Neuronal stem cell (in vitro differentiated cells): ENCODE measurements around the gene ZNF428.
"Not testable (repeated sequence)": the region's sequence is repeated elsewhere in the genome, so short reads cannot be mapped to it uniquely, and the experiment has no call there.

Experiments used
- DNase-seq: peaks from one replicate; pipeline ENCODE4 v3.0.0-alpha.2; 2013; ENCODE audit warnings: low spot score
- H2AFZ ChIP-seq: one replicate; pipeline ENCODE4 v1.6.1; 2013; ENCODE audit warnings: mild to moderate bottlenecking, low read length, inconsistent platforms
- H2AK5ac ChIP-seq: 2 replicates; pipeline ENCODE4 v1.6.1; 2013; ENCODE audit warnings: low read depth, mild to moderate bottlenecking, inconsistent platforms, low read length, moderate library complexity, mixed read lengths
- H2BK120ac ChIP-seq: 2 replicates; pipeline ENCODE4 v1.6.1; 2013; ENCODE audit warnings: low read depth, mild to moderate bottlenecking, inconsistent platforms, low read length, moderate library complexity, mixed read lengths
- H2BK12ac ChIP-seq: one replicate; pipeline ENCODE4 v1.6.1; 2013; ENCODE audit warnings: low read length, inconsistent platforms
- H2BK15ac ChIP-seq: 2 replicates; pipeline ENCODE4 v1.6.1; 2013; ENCODE audit warnings: mild to moderate bottlenecking, low read length, inconsistent platforms, mixed read lengths
- H2BK5ac ChIP-seq: one replicate; pipeline ENCODE4 v1.6.1; 2013; ENCODE audit warnings: inconsistent platforms, mild to moderate bottlenecking, low read length, moderate library complexity
- H3K14ac ChIP-seq: one replicate; pipeline ENCODE4 v1.6.1; 2013; ENCODE audit warnings: low read length, inconsistent platforms
- H3K18ac ChIP-seq: 2 replicates; pipeline ENCODE4 v1.6.1; 2013; ENCODE audit warnings: low read length, inconsistent platforms
- H3K23ac ChIP-seq: 2 replicates; pipeline ENCODE4 v1.6.1; 2013; ENCODE audit warnings: low read depth, mild to moderate bottlenecking, mixed read lengths, low read length, inconsistent platforms; ENCODE audit not compliant: poor library complexity
- H3K27ac ChIP-seq: replicated peaks from 3 replicates; pipeline ENCODE4 v1.5.1; 2013; ENCODE audit warnings: low read length, inconsistent platforms
- H3K27me3 ChIP-seq, 3 experiments: 2 replicates each; pipeline ENCODE4 v1.6.1; 2013; ENCODE audit warnings: low read length in 3 of 3, mild to moderate bottlenecking in 2 of 3, inconsistent platforms in 1 of 3, low read depth in 1 of 3, mixed read lengths in 1 of 3, moderate library complexity in 1 of 3; ENCODE audit not compliant: control insufficient read depth in 3 of 3, insufficient read depth in 3 of 3
- H3K36me3 ChIP-seq, 2 donors: replicated peaks in 1 of 2; 2 replicates each; pipeline ENCODE4 v1.6.1; 2013; ENCODE audit warnings: low read length in 2 of 2; ENCODE audit not compliant: control insufficient read depth in 2 of 2, insufficient read depth in 2 of 2
- H3K4ac ChIP-seq: 2 replicates; pipeline ENCODE4 v1.6.1; 2013; ENCODE audit warnings: inconsistent platforms, mild to moderate bottlenecking, low read length, moderate library complexity
- H3K4me1 ChIP-seq, 2 donors: 1 replicate in 1 of 2; 2 replicates in 1 of 2; pipeline ENCODE4 v1.6.1; 2013; ENCODE audit warnings: low read length in 2 of 2, low read depth in 1 of 2; ENCODE audit not compliant: control insufficient read depth in 2 of 2, insufficient read depth in 1 of 2
- H3K4me2 ChIP-seq: one replicate; pipeline ENCODE4 v1.6.1; 2013; ENCODE audit warnings: mild to moderate bottlenecking, low read length, inconsistent platforms; ENCODE audit not compliant: insufficient read depth, poor library complexity, severe bottlenecking
- H3K4me3 ChIP-seq, 2 donors: 2 replicates each; pipeline ENCODE4 v1.5.1; 2013; ENCODE audit warnings: low read length in 2 of 2, mild to moderate bottlenecking in 2 of 2, inconsistent platforms in 1 of 2, moderate library complexity in 1 of 2
- H3K79me1 ChIP-seq: one replicate; pipeline ENCODE4 v1.6.1; 2013; ENCODE audit warnings: low read depth, mild to moderate bottlenecking, inconsistent platforms, low read length, moderate library complexity
- H3K9ac ChIP-seq: one replicate; pipeline ENCODE4 v1.6.1; 2013; ENCODE audit warnings: mild to moderate bottlenecking, low read depth, low read length, inconsistent platforms; ENCODE audit not compliant: poor library complexity
- H3K9me3 ChIP-seq, 2 donors: replicated peaks in 1 of 2; 2 replicates each; pipeline versions ENCODE3 to v1.6.1; 2013; ENCODE audit warnings: low read length in 2 of 2, mild to moderate bottlenecking in 2 of 2, inconsistent platforms in 1 of 2, low read depth in 1 of 2, mixed read lengths in 1 of 2, moderate library complexity in 1 of 2; ENCODE audit not compliant: control insufficient read depth in 2 of 2, insufficient read depth in 1 of 2
- H4K8ac ChIP-seq: one replicate; pipeline ENCODE4 v1.6.1; 2013; ENCODE audit warnings: low read depth, mild to moderate bottlenecking, inconsistent platforms, low read length, moderate library complexity
- H4K91ac ChIP-seq: one replicate; pipeline ENCODE4 v1.6.1; 2013; ENCODE audit warnings: low read length, low read depth, mild to moderate bottlenecking, inconsistent platforms; ENCODE audit not compliant: poor library complexity
- WGBS, 2 donors: extraction: QIAGEN DNeasy Blood & Tissue Kit; methylation state at CpG; one replicate each; pipeline ENCODE4 v1.1.7; 2013; ENCODE audit warnings: missing lambda C conversion rate in 2 of 2, mixed read lengths in 1 of 2; ENCODE audit not compliant: insufficient read length in 2 of 2, insufficient replicate concordance in 1 of 2; ENCODE audit errors: extremely low coverage in 2 of 2; 5-methylcytosine and 5-hydroxymethylcytosine counted together

The ZNF428 gene

DNA sequence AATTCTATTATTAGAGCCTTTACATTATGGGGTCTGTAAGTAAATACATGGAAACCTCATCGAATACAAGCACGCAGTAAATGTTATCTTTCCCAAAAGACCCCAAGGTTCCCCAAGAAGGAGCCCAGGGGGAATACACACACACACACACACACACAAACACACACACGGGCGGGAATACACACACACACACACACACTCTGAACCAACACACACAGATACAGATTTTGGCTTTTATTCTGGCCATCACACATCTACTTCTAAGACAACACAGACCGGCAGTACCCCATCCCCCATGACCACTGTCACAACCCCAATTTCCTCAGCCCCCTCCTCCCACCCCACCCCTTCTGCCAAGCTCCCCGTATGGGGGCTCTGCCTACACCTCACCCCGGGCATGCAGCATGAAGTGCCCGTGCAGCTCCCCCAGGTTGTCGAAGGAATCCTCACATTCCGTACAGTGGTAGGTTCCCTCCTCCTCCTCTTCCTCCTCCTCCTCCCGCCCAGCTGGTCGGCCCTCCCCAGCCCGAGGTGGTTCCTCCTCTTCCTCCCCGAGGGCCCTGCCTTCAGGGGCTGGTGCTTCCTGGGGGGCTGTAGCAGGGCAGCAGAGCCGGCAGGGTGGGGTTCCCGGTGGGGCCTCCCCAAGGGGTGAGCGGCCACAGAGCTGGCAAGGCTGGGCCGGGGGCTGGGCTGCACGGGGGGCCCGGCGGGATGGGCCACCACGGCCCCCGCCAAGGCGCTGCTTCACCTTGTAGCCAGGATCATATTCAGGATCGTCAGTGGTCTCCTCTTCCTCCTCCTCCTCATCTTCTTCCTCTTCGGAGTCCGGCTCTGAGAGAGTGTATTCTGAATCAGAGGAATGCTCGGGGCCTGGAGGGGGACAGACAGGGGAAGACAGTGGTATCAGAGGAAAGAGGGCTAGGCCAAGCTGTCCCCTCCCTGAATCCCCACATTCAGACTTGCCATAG, 11.9 kb downstream of the ZNF428 start:
- no peaks in the 10 kb centered on the region for H3K27me3 ChIP-seq
- no peaks in the 10 kb centered on the region for H3K9me3 ChIP-seq
- peaks cover 21 to 81% of the 10 kb centered on the region in 2 donors for H3K36me3 ChIP-seq
- no peak for DNase-seq
- no peak overlapping the region for H3K4me3 ChIP-seq
- no peak overlapping the region for H2BK5ac ChIP-seq
- no peak overlapping the region for H3K18ac ChIP-seq
- no peak overlapping the region for H2AFZ ChIP-seq
- no peak overlapping the region for H2BK12ac ChIP-seq
- WGBS, 2 donors: no CpG with 5 or more reads among the region's 28 CpGs
- no peak overlapping the region for H4K91ac ChIP-seq
- H2BK15ac ChIP-seq: no peak overlapping the region
- H3K79me1 ChIP-seq: peaks cover 12% of the 10 kb centered on the region
- no peak overlapping the region for H3K14ac ChIP-seq
- H2AK5ac ChIP-seq: no peak overlapping the region
- no peak overlapping the region for H3K27ac ChIP-seq
- no peak overlapping the region for H3K9ac ChIP-seq
- H3K23ac ChIP-seq: no peak overlapping the region
- no peak overlapping the region for H3K4ac ChIP-seq
- no peaks in the 10 kb centered on the region for H3K4me1 ChIP-seq
- no peak overlapping the region for H4K8ac ChIP-seq
- no peak overlapping the region for H3K4me2 ChIP-seq
- H2BK120ac ChIP-seq: no peak overlapping the region

DNA sequence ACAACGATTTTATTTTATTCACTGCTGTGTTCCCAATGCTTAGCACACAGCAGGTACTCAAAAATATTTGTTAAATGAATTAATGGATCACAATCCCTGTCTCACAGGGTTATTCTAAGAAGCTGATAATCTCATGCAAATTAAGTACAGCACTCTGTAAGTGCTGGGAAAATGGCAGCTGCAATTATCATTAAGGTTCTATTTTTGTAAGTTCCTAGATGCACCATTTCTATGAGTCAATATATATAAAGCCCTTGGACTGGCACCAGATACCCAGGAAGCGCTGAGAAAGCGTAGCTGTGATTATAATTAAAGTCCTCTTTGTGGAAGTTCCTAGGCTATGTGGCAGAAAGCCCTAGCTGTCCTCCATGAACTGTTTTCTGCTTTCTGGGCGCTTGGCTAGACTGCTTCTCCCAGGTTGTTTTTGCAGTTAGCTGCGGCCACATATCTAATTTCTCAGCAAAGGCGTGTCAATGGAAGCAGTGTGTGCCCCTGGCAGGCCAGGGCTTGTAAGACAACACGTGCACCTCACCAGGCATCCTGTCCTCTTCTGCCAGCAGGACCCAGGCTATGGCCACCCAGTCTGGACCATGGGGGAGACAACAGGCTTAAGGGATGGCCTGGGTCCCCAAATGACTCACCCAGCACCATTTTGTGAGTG, 12.7 kb downstream of the ZNF428 start:
- no peaks in the 10 kb centered on the region for H3K4me1 ChIP-seq

DNA sequence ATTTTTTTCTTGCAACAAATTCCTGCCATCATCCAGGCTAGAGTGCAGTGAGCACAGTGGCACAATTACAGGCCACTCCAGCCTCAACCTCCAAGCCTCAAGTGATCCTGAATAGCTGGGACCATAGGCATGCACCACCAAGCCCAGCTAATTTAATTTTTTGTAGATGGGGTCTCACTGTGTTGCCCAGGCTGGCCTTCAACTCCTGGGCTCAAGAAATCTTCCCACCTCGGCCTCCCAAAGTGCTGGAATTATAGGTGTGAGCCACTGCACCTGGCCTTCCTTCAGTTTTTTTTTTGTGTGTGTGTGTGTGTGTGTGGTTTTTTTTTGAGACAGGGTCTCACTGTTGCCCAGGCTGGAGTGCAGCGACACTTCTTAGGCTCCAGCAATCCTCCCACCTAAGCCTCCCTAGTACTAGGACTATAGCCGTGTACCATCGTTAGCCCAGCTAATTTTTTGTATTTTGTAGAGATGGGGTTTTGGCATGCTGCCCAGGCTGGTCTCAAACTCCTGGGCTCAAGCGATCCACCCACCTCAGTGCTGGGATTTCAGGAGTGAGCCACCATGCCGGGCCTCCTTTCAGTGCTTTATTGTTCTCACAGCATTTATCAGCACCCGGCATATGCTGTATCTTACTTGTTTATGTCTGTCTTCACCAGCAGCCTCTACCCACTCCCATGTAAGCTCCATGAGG, 13.4 kb downstream of the ZNF428 start:
- Histone ChIP-seq H3K23ac (no peak overlapping the region), H2BK12ac (no peak overlapping the region), H3K9ac (no peak overlapping the region), H4K8ac (no peak overlapping the region), H3K14ac (no peak overlapping the region), H4K91ac (no peak overlapping the region), H3K4me2 (no peak overlapping the region), H3K36me3 (peaks cover 14 to 80% of the 10 kb centered on the region in 2 donors), H3K27me3 (no peaks in the 10 kb centered on the region), H3K4me1 (no peaks in the 10 kb centered on the region), H2BK120ac (no peak overlapping the region), H2AK5ac (no peak overlapping the region), H2BK5ac (no peak overlapping the region), H3K18ac (no peak overlapping the region), H3K9me3 (no peaks in the 10 kb centered on the region), H3K4me3 (no peak overlapping the region), H2BK15ac (no peak overlapping the region), H3K79me1 (peaks cover 6% of the 10 kb centered on the region), H2AFZ (no peak overlapping the region), H3K27ac (no peak overlapping the region), H3K4ac (no peak overlapping the region)
- no peak for DNase-seq
- no CpG with 5 or more reads among the region's 7 CpGs for WGBS, 2 donors

More for the DNA sequence above, 12.7 kb downstream of the ZNF428 start:
- Histone ChIP-seq H3K9ac (no peak overlapping the region), H3K9me3 (no peaks in the 10 kb centered on the region), H3K14ac (no peak overlapping the region), H2BK5ac (no peak overlapping the region), H3K79me1 (peaks cover 8% of the 10 kb centered on the region), H2BK12ac (no peak overlapping the region), H3K27me3 (no peaks in the 10 kb centered on the region), H3K36me3 (peaks cover 13 to 80% of the 10 kb centered on the region in 2 donors), H3K23ac (no peak overlapping the region), H2BK120ac (no peak overlapping the region), H2BK15ac (no peak overlapping the region), H3K18ac (no peak overlapping the region), H3K27ac (no peak overlapping the region), H4K91ac (no peak overlapping the region), H3K4me3 (no peak overlapping the region), H3K4me2 (no peak overlapping the region), H2AFZ (no peak overlapping the region), H3K4ac (no peak overlapping the region), H2AK5ac (no peak overlapping the region), H4K8ac (no peak overlapping the region)
- no CpG with 5 or more reads among the region's 7 CpGs for WGBS, 2 donors
- no peak for DNase-seq

- not testable (repeated sequence) for H3K27ac ChIP-seq
Measured at GRCh38 chr19:43600326-43600725, 19.1 kb downstream of the ZNF428 start.

More at GRCh38 chr19:43600326-43600725, 19.1 kb downstream of the ZNF428 start:
- H3K9me3 ChIP-seq, H2BK12ac ChIP-seq, H4K8ac ChIP-seq, H3K23ac ChIP-seq, H3K27me3 ChIP-seq, H2AFZ ChIP-seq, H3K18ac ChIP-seq, H3K79me1 ChIP-seq, H3K4me3 ChIP-seq, H3K14ac ChIP-seq, H2BK120ac ChIP-seq, DNase-seq, H3K9ac ChIP-seq, H4K91ac ChIP-seq, H2AK5ac ChIP-seq, H3K4ac ChIP-seq, H2BK5ac ChIP-seq, H3K4me2 ChIP-seq, H2BK15ac ChIP-seq, H3K4me1 ChIP-seq: not testable (repeated sequence)
- peaks cover 15 to 65% of the 10 kb centered on the region in 2 donors for H3K36me3 ChIP-seq
- no CpG with 5 or more reads among the region's 5 CpGs for WGBS, 2 donors
